ENCODE results near the gene RIPK4.

- TF ChIP-seq CTCF (IDR thresholded peaks at IDR 0.05): no peak
- no peak for TF ChIP-seq EZH2 (IDR thresholded peaks at IDR 0.05; ENCODE audit: borderline replicate concordance, insufficient read depth, low read depth, low read length, poor library complexity, severe bottlenecking)
Observed at GRCh38 chr21:41809891-41810596, 43.2 kb upstream of the RIPK4 start.

Data from B cell (primary cell).